ENCODE data around the gene SOX8. TPM values are rescaled to one million over a fixed set of nuclear protein-coding genes. Genes with fewer than 3 reads are reported as not detected.

The SOX8 gene
- polyA plus RNA-seq, 1 experiment = not detected

GRCh38 chr16:1034230-1035065 is 52.9 kb downstream of the SOX8 start:
- Histone ChIP-seq H3K9me3 (ENCODE audit: control insufficient read depth, insufficient read depth, low read length) (peaks cover 18% of the 10 kb centered on the region), H3K27me3 (ENCODE audit: control insufficient read depth, insufficient read depth, low read length) (peaks cover 7% of the 10 kb centered on the region), H3K27ac (ENCODE audit: low read depth, low read length) (no peak overlapping the region), H3K4me3 (ENCODE audit: low read depth, low read length) (no peak overlapping the region)
- no peak for TF ChIP-seq CTCF (IDR thresholded peaks at IDR 0.05; ENCODE audit: low read depth, low read length)
- ChIA-PET CTCF (no interaction called here), POLR2A (no interaction called here)
- no peak for DNase-seq (ENCODE audit: low read depth, low spot score)

- TF ChIP-seq CTCF (IDR thresholded peaks at IDR 0.05; ENCODE audit: low read depth, low read length) = no peak
- CTCF ChIA-PET = no interaction called here
Measured at GRCh38 chr16:1035066-1035415, 53.5 kb downstream of the SOX8 start.

GRCh38 chr16:1036166-1036565 is 54.6 kb downstream of the SOX8 start:
- POLR2A ChIA-PET = no interaction called here

More at GRCh38 chr16:1035066-1035415, 53.5 kb downstream of the SOX8 start:
- Histone ChIP-seq H3K9me3 (ENCODE audit: control insufficient read depth, insufficient read depth, low read length) (peaks cover 22% of the 10 kb centered on the region), H3K27ac (ENCODE audit: low read depth, low read length) (no peak overlapping the region), H3K27me3 (ENCODE audit: control insufficient read depth, insufficient read depth, low read length) (peaks cover 5% of the 10 kb centered on the region), H3K4me3 (ENCODE audit: low read depth, low read length) (no peak overlapping the region)
- POLR2A ChIA-PET = no interaction called here
- DNase-seq (ENCODE audit: low read depth, low spot score) = no peak

More at GRCh38 chr16:1036166-1036565, 54.6 kb downstream of the SOX8 start:
- TF ChIP-seq CTCF (IDR thresholded peaks at IDR 0.05; ENCODE audit: low read depth, low read length) = no peak
- no peak overlapping the region for H3K4me3 ChIP-seq (ENCODE audit: low read depth, low read length)
- no peak overlapping the region for H3K27ac ChIP-seq (ENCODE audit: low read depth, low read length)
- H3K27me3 ChIP-seq (ENCODE audit: control insufficient read depth, insufficient read depth, low read length) = peaks cover 5% of the 10 kb centered on the region
- CTCF ChIA-PET = no interaction called here
- no peak for DNase-seq (ENCODE audit: low read depth, low spot score)
- H3K9me3 ChIP-seq (ENCODE audit: control insufficient read depth, insufficient read depth, low read length) = peaks cover 29% of the 10 kb centered on the region

Other genes starting within 250 kb of the SOX8 start
- 14.4 and 17.6 TPM in 2 replicates for gene CIAO3, start 240.8 kb upstream of the SOX8 start, polyA plus RNA-seq (2011; rRNA removed)
- 0.11 and 0.17 TPM in 2 replicates for gene MSLN, start 221.0 kb upstream of the SOX8 start, polyA plus RNA-seq (2011; rRNA removed)
- gene RPUSD1, start 193.4 kb upstream of the SOX8 start, polyA plus RNA-seq (2011; rRNA removed) = 9.2 and 13.5 TPM in 2 replicates
- gene CHTF18, start 193.2 kb upstream of the SOX8 start, polyA plus RNA-seq (2011; rRNA removed) = 1.1 and 2.1 TPM in 2 replicates
- gene GNG13, start 181.0 kb upstream of the SOX8 start, polyA plus RNA-seq (2011; rRNA removed) = not detected in 2 replicates
- 11.8 and 15.1 TPM in 2 replicates for gene LMF1, start 10.8 kb upstream of the SOX8 start, polyA plus RNA-seq (2011; rRNA removed)
- not detected in 2 replicates for gene SSTR5, start 91.0 kb downstream of the SOX8 start, polyA plus RNA-seq (2011; rRNA removed)
- not detected in 2 replicates for gene C1QTNF8, start 114.5 kb downstream of the SOX8 start, polyA plus RNA-seq (2011; rRNA removed)
- gene CACNA1H, start 171.3 kb downstream of the SOX8 start, polyA plus RNA-seq (2011; rRNA removed) = 1.5 and 2.1 TPM in 2 replicates
- not detected in 2 replicates for gene TPSG1, start 243.5 kb downstream of the SOX8 start, polyA plus RNA-seq (2011; rRNA removed)
- not detected in 2 replicates for gene TPSB2, start 248.4 kb downstream of the SOX8 start, polyA plus RNA-seq (2011; rRNA removed)